Omental fat pad (tissue), 4 donors: Measurements from ENCODE around the gene SMC3. TPM values are rescaled to one million over a fixed set of nuclear protein-coding genes. Genes with fewer than 3 reads are reported as not detected.
"Not testable (repeated sequence)": the region's sequence is repeated elsewhere in the genome, so short reads cannot be mapped to it uniquely, and the experiment has no call there.

Source experiments
- ATAC-seq: fragments of 150-250 bp; one replicate; pipeline ENCODE4 v1.9.1; 2016; ENCODE audit warnings: mild to moderate bottlenecking, moderate library complexity; ENCODE audit not compliant: low FRiP score
- DNase-seq: peaks from one replicate; pipeline ENCODE4 v3.0.0-alpha.2; 2019; ENCODE audit warnings: low spot score
- CTCF ChIP-seq, 3 donors: fragments of 450-650 bp; IDR thresholded peaks; one replicate each; pipeline ENCODE4 v1.5.1; 2016 to 2017; ENCODE audit warnings: antibody characterized with exemption in 3 of 3, mild to moderate bottlenecking in 3 of 3, moderate library complexity in 2 of 3
- total RNA-seq, 4 donors: library from RNA; depleted of rRNA; stranded (reverse); fragments of >200 nt; gene quantifications; one replicate each; pipeline ENCODE4 v1.1.0, GENCODE V29; 2016

The SMC3 gene
- total RNA-seq, 4 donors from 2014 or later = 19.6 to 32.0 (median 25.2) TPM

- no peak for TF ChIP-seq CTCF (IDR thresholded peaks at IDR 0.05)
- ATAC-seq = no peak
- no peak for DNase-seq
Observed at GRCh38 chr10:110615057-110615747, 47.7 kb downstream of the SMC3 start.

GRCh38 chr10:110616493-110617033 is 49.1 kb downstream of the SMC3 start:
- no peak for ATAC-seq
- DNase-seq = no peak
- TF ChIP-seq CTCF (IDR thresholded peaks at IDR 0.05) = no peak

GRCh38 chr10:110617425-110618229 is 50.1 kb downstream of the SMC3 start:
- DNase-seq (no peak), ATAC-seq (no peak)
- no peak for TF ChIP-seq CTCF (IDR thresholded peaks at IDR 0.05)

- TF ChIP-seq CTCF (IDR thresholded peaks at IDR 0.05) = no peak
- DNase-seq (no peak), ATAC-seq (no peak)
Observed at GRCh38 chr10:110618230-110618610, 50.7 kb downstream of the SMC3 start.

GRCh38 chr10:110619514-110620397 is 52.3 kb downstream of the SMC3 start:
- ATAC-seq = no peak
- no peak for TF ChIP-seq CTCF (IDR thresholded peaks at IDR 0.05)
- DNase-seq = no peak

- ATAC-seq = no peak
- TF ChIP-seq CTCF (IDR thresholded peaks at IDR 0.05) = no peak
- no peak for DNase-seq
Observed at GRCh38 chr10:110620398-110620719, 52.9 kb downstream of the SMC3 start.

- not testable (repeated sequence) for ATAC-seq
Observed at GRCh38 chr10:110623316-110623715, 55.8 kb downstream of the SMC3 start.

More at GRCh38 chr10:110623316-110623715, 55.8 kb downstream of the SMC3 start:
- DNase-seq = not testable (repeated sequence)
